ENCODE measurements around the gene DIP2C. TPM values are rescaled to one million over a fixed set of nuclear protein-coding genes. Genes with fewer than 3 reads are reported as not detected.

The DIP2C gene
- total RNA-seq, 4 donors from 2014 or later = 8.4 to 22.7 (median 16.8) TPM

DNA sequence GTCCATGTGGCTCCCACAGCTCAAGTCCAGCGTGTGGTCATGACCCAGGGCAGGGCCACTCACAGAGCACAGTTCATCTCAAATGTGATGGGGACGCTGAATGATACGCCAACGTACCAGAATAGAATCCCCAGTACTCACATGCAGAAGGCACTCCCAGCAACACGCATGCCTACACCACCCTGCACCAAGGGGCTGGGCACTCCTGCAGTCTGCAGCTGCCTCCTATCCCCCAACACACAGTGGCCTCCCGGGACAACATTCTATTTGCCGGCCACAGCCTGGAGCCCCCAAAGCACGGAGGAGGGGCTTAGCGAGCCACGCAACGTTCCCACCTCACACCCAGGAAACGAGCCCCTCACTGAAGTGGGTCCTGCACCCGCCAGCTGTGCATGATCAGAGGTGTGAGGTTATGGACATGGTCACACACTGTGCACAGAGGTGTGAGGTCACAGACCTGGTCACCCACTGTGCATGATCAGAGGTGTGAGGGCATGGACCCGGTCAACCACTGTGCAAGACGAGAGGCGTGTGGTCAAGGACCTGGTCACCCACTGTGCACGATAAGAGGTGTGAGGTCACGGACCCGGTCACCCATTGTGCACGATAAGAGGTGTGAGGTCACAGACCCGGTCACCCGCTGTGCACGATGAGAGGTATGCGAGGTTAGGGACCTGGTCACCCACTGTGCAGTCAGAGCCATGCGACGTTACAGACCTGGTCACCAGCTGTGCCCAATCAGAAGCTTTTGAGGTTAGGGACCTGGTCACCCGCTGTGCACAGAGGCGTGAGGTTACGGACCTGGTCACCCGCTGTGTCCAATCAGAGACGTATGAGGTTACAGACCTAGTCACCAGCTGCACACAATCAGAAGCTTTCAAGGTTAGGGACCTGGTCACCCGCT lies 182.8 kb downstream of the DIP2C start:
- DNase-seq = peak in 1 of 3 donors; percentile 34
- Histone ChIP-seq H3K4me1 (peaks cover 0 to 15% (median 0%) of the 10 kb centered on the region in 4 donors), H3K27ac (no peak overlapping the region), H3K4me3 (no peak overlapping the region), H3K9me3 (no peaks in the 10 kb centered on the region), H3K27me3 (no peaks in the 10 kb centered on the region), H3K36me3 (no peaks in the 10 kb centered on the region)
- TF ChIP-seq POLR2A (IDR thresholded peaks at IDR 0.05) = no peak
- TF ChIP-seq, protein P1, sequence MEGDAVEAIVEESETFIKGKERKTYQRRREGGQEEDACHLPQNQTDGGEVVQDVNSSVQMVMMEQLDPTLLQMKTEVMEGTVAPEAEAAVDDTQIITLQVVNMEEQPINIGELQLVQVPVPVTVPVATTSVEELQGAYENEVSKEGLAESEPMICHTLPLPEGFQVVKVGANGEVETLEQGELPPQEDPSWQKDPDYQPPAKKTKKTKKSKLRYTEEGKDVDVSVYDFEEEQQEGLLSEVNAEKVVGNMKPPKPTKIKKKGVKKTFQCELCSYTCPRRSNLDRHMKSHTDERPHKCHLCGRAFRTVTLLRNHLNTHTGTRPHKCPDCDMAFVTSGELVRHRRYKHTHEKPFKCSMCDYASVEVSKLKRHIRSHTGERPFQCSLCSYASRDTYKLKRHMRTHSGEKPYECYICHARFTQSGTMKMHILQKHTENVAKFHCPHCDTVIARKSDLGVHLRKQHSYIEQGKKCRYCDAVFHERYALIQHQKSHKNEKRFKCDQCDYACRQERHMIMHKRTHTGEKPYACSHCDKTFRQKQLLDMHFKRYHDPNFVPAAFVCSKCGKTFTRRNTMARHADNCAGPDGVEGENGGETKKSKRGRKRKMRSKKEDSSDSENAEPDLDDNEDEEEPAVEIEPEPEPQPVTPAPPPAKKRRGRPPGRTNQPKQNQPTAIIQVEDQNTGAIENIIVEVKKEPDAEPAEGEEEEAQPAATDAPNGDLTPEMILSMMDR (IDR thresholded peaks at IDR 0.05) = no peak

DNA sequence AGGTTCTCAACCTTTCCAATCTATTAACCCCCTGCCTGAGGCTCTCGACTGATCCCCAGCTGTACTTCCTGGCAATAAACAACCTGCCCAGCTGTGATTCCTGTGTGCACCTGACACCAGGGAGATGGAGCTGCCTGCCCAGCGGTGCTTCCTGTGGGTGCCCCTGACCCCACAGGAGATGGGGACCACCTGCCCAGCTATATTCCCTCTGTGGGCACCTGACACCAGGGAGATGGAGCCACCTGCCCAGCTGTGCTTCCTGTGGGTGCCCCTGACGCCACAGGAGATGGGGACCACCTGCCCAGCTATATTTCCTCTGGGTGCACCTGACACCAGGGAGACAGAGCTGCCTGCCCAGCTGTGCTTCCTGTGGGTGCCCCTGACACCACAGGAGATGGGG lies 184.0 kb downstream of the DIP2C start:
- peaks cover 0 to 14% (median 0%) of the 10 kb centered on the region in 4 donors for H3K4me1 ChIP-seq
- H3K36me3 ChIP-seq = no peaks in the 10 kb centered on the region
- no peaks in the 10 kb centered on the region for H3K9me3 ChIP-seq
- TF ChIP-seq, protein P1 (IDR thresholded peaks at IDR 0.05) = no peak
- no peak for TF ChIP-seq POLR2A (IDR thresholded peaks at IDR 0.05)
- H3K27me3 ChIP-seq = no peaks in the 10 kb centered on the region
- H3K27ac ChIP-seq = no peak overlapping the region
- no peak overlapping the region for H3K4me3 ChIP-seq
- DNase-seq = peak in 1 of 3 donors; percentile 23

DNA sequence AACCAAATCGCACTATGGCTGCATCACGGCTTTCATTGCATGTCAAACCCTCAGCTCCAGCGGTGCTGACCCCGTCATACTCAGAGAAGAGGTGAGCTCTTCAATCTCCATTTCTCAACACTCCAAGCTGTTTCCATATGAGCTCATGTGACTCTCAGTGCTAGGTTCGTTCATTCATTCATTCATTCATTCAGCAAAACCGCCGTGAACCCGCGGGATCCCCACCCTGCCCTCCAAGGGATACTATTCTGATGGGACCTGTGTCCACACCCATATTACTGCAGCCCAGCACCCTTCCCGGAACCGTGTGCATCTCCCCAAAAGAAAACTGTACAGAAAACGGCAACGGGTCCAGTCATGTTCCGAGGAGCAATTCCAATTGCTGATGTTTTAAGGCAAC lies 184.7 kb downstream of the DIP2C start:
- H3K36me3 ChIP-seq = no peaks in the 10 kb centered on the region
- H3K27ac ChIP-seq = no peak overlapping the region
- H3K4me3 ChIP-seq = no peak overlapping the region
- H3K27me3 ChIP-seq = no peaks in the 10 kb centered on the region
- TF ChIP-seq, protein P1 (IDR thresholded peaks at IDR 0.05) = no peak
- no peak for TF ChIP-seq POLR2A (IDR thresholded peaks at IDR 0.05)
- DNase-seq = no peak
- peaks cover 0 to 11% (median 0%) of the 10 kb centered on the region in 4 donors for H3K4me1 ChIP-seq
- H3K9me3 ChIP-seq = no peaks in the 10 kb centered on the region

DNA sequence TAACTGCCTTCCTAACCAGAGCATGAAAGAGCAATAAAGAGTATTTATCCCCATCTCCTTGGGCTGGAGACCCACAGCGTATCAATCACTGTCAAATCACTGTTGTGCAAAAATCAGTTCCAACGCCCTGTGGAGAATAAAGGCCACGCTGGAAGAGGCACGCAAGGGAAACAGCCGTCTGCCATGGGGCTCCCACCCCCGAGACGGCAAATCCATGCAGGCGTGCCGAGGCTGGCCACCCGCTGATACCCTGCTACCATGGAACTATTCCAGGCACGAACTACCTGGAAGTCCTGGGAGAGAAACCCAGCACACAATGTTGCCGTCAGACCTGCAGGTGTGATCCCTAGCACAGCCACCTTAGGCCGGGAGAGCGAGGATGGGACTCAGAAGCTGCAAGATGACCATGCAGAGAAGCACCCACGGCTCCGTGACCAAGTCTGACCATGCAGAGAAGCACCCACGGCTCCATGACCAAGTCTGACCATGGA lies 185.3 kb downstream of the DIP2C start:
- TF ChIP-seq, protein P1 (IDR thresholded peaks at IDR 0.05) = no peak
- no peak for TF ChIP-seq POLR2A (IDR thresholded peaks at IDR 0.05)
- Histone ChIP-seq H3K36me3 (no peaks in the 10 kb centered on the region), H3K4me3 (no peak overlapping the region), H3K27ac (no peak overlapping the region), H3K4me1 (peaks cover 0 to 11% (median 0%) of the 10 kb centered on the region in 4 donors), H3K9me3 (no peaks in the 10 kb centered on the region), H3K27me3 (no peaks in the 10 kb centered on the region)
- peak in 1 of 3 donors; percentile 43 for DNase-seq

DNA sequence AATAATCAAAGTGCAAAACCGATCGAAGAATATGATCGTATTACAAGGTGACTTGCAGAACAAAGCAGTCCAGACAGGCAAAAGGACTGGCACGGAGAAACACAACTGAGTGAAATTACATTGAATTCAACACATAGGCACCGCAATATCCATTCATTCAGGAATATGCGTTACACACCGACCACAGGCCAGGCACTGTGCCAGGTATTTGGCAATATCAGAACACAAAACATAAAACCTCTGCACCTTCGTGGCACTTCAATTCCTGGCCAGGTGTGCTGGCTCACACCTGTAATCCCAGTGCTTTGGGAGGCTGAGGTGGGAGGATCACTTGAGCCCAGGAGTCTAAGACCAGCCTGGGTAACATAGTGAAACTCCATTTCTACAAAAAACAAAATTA lies 187.9 kb downstream of the DIP2C start:
- H3K4me1 ChIP-seq = peaks cover 0 to 11% (median 0%) of the 10 kb centered on the region in 4 donors
- TF ChIP-seq, protein P1 (IDR thresholded peaks at IDR 0.05) = no peak
- no peak for TF ChIP-seq POLR2A (IDR thresholded peaks at IDR 0.05)
- H3K27ac ChIP-seq = no peak overlapping the region
- H3K36me3 ChIP-seq = no peaks in the 10 kb centered on the region
- no peaks in the 10 kb centered on the region for H3K9me3 ChIP-seq
- H3K4me3 ChIP-seq = no peak overlapping the region
- H3K27me3 ChIP-seq = no peaks in the 10 kb centered on the region
- DNase-seq = peak in 1 of 3 donors; percentile 36
